ENCODE measurements around the gene C16orf54.
"Not testable (repeated sequence)": the region's sequence is repeated elsewhere in the genome, so short reads cannot be mapped to it uniquely, and the experiment has no call there.

C16orf54 gene

DNA sequence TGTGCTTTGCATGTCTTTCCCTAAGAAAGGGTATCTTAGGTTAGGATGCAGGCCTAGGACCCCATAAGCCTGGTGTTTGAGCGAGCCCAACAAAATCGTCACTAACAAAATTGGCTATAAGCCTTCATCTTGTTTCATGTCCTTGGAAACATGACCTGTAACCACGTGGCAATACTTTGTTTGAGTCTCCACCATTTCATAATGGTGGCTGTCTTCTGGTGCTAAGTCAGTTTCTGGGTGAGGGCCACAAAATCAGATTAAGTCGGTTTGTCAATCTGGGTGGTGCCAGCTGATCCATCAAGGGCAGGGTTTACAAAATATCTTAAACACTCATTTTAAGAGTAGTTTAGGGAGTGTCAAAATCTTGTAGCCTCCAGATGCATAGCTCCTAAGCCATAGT is 33.0 kb downstream of the C16orf54 start:
- TF ChIP-seq, protein P1, sequence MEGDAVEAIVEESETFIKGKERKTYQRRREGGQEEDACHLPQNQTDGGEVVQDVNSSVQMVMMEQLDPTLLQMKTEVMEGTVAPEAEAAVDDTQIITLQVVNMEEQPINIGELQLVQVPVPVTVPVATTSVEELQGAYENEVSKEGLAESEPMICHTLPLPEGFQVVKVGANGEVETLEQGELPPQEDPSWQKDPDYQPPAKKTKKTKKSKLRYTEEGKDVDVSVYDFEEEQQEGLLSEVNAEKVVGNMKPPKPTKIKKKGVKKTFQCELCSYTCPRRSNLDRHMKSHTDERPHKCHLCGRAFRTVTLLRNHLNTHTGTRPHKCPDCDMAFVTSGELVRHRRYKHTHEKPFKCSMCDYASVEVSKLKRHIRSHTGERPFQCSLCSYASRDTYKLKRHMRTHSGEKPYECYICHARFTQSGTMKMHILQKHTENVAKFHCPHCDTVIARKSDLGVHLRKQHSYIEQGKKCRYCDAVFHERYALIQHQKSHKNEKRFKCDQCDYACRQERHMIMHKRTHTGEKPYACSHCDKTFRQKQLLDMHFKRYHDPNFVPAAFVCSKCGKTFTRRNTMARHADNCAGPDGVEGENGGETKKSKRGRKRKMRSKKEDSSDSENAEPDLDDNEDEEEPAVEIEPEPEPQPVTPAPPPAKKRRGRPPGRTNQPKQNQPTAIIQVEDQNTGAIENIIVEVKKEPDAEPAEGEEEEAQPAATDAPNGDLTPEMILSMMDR (IDR thresholded peaks at IDR 0.05), result no peak
- Mint-ChIP-seq H3K9me3 (peaks cover 34% of the 10 kb centered on the region), H3K27me3 (ENCODE audit: low read depth, poor library complexity) (peaks cover 11% of the 10 kb centered on the region), H3K4me3 (no peak overlapping the region), H3K27ac (peak overlapping the region; percentile 42), H3K36me3 (ENCODE audit: low read depth) (peaks cover 8% of the 10 kb centered on the region), H3K4me1 (peaks cover 30% of the 10 kb centered on the region)
- DNase-seq, result no peak

DNA sequence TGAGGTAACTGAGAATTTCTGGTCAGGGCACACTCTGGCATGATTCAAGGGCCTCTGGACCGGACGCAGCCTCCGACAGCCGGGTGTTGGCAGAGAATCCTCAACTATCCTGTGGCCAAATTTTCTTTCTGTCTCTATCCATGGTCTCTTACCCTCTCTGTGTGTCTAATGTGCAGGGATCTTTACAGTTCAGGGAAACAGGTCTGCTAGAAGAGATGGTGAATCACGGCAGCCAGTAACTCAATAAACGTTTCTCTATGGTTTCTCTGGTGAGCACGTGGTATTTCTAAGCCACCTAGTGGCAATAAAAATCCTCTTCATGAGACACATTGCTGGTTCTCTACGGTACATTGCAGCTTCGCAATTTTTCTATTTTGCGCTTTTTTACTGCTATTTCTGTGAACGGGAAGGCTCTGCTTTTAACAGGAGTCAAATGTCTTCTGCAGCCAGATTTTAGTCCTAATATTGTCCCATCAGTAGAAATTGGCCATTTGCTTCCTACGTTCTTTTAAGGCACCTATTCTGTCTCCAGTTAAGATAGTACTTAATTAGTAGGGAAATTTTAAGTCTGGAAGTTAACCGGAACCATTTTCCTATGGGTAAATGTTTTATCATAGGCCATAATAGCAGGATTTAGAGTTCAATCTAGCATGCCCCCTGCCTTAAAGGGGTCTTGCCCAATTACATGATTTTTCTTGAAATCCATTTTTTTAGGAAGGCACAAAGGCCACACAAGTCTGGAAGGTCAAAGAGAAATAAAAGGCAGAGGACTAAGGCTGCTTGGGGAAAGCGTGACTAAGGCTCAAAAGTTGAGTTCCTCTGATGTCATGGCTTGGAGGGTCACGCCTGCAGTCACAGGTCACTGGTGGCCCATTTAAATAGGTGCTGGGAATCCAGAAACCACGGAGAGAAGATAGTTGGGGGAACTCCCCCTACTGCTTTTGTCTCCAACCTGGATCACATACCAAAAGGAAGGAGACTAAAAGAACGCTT is 35.3 kb downstream of the C16orf54 start:
- Mint-ChIP-seq H3K36me3 (ENCODE audit: low read depth) (peaks cover 12% of the 10 kb centered on the region), H3K27me3 (ENCODE audit: low read depth, poor library complexity) (peaks cover 11% of the 10 kb centered on the region), H3K27ac (peak overlapping the region; percentile 26), H3K4me1 (peaks cover 34% of the 10 kb centered on the region), H3K9me3 (peaks cover 33% of the 10 kb centered on the region), H3K4me3 (peak overlapping the region; percentile 16)
- DNase-seq, result peak; percentile 11
- TF ChIP-seq, protein P1 (IDR thresholded peaks at IDR 0.05), result peak; percentile 47

DNA sequence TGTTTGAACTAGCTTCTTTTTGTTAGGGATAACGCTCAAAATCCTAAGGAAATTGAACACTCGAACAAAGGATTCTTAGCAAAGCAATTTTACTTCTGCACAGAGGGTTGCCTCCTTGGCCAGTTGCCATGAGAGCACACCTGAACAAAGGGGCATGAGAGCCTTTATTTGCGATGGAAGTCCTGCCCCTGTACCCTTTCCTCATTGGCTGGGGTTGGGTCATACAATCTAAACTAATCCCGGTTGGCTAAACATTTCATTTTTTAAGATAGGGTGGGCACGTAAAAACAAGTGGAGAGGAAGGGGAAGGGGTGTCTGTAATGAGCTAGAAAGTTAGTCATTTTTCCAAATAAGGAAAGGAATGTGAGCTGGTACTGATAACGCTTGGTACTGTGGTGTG is 36.1 kb downstream of the C16orf54 start:
- H3K27ac Mint-ChIP-seq, result peak overlapping the region; percentile 36
- H3K27me3 Mint-ChIP-seq (ENCODE audit: low read depth, poor library complexity), result peaks cover 11% of the 10 kb centered on the region
- not testable (repeated sequence) for DNase-seq
- peaks cover 31% of the 10 kb centered on the region for H3K4me1 Mint-ChIP-seq
- H3K4me3 Mint-ChIP-seq, result peak overlapping the region; percentile 16
- H3K9me3 Mint-ChIP-seq, result peaks cover 33% of the 10 kb centered on the region
- H3K36me3 Mint-ChIP-seq (ENCODE audit: low read depth), result peaks cover 12% of the 10 kb centered on the region

DNA sequence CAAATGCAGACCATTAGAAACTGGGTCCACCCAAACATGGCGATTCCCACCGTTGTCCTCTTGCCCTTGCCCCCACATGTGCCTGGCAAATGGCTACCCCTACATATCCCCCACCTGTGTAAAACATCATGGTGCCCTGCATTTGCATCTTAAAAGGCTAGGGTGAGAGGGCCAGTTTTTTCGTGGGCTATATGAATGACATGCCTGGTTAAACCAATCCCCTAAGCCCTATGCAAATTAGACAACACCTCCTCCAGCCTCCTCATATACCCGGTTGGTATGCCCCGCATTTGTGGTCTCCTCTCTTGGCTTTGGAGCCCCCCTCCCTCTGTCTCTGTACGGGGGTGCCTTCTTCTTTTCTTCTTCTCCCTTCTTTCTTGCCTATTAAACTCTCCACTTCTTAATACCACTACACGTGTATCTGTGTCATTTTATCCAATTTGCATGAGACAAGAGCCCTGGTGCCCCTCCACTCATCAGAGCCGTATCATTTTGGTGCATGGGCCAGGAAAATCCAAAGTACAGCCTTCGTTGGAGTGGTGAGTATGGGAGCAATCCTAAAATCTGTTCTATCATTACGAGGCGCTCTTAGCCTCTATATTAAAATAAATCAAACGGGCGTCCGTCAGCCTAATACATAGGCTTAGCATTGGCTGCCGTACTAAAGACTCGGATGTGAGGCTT is 36.7 kb downstream of the C16orf54 start:
- Mint-ChIP-seq H3K36me3 (ENCODE audit: low read depth) (peaks cover 12% of the 10 kb centered on the region), H3K4me1 (peaks cover 30% of the 10 kb centered on the region), H3K4me3 (peak overlapping the region; percentile 13), H3K9me3 (peaks cover 33% of the 10 kb centered on the region), H3K27ac (no peak overlapping the region), H3K27me3 (ENCODE audit: low read depth, poor library complexity) (peaks cover 11% of the 10 kb centered on the region)
- no peak for DNase-seq
- TF ChIP-seq, protein P1 (IDR thresholded peaks at IDR 0.05), result no peak

DNA sequence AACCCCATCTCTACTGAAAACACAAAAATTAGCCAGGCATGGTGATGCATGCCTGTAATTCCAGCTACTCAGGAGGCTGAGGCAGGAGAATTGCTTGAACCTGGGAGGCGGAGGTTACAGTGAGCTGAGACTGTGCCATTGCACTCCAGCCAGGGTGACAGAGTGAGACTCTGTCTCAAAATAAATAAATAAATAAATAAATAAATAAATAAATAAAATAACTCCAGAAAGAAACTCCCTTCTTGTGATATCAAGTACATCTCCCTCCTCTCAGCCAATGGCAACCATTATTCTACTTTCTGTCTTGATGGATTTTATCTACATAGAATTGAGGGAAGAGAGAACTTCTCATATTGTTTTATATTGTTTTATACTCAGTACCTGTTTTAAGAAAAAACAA is 38.6 kb downstream of the C16orf54 start:
- H3K4me1 Mint-ChIP-seq, result peaks cover 33% of the 10 kb centered on the region
- peaks cover 33% of the 10 kb centered on the region for H3K9me3 Mint-ChIP-seq
- H3K27me3 Mint-ChIP-seq (ENCODE audit: low read depth, poor library complexity), result peaks cover 11% of the 10 kb centered on the region
- H3K27ac Mint-ChIP-seq, H3K4me3 Mint-ChIP-seq, DNase-seq: not testable (repeated sequence)
- peaks cover 12% of the 10 kb centered on the region for H3K36me3 Mint-ChIP-seq (ENCODE audit: low read depth)

DNA sequence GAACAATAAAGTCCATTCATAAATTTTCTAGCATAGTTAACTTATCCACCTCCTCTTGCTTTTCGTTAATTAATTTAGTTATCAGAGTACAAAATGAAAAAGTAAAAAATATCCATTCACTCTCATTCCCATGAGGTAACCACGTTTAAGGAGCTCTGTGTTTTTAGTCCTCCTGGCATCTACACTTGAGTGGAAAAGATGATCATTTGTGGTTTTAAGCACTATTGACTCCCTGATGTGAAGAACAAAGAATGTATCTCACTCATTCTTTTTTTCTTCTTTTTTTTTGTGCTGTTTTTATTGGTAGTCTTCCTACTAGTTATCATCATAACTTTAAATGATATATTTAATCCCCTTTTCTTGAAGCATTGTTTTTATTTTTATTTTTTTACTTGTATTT is 40.8 kb downstream of the C16orf54 start:
- H3K9me3 Mint-ChIP-seq, result peaks cover 35% of the 10 kb centered on the region
- peaks cover 36% of the 10 kb centered on the region for H3K4me1 Mint-ChIP-seq
- no peak overlapping the region for H3K4me3 Mint-ChIP-seq
- peaks cover 8% of the 10 kb centered on the region for H3K36me3 Mint-ChIP-seq (ENCODE audit: low read depth)
- H3K27me3 Mint-ChIP-seq (ENCODE audit: low read depth, poor library complexity), result peaks cover 7% of the 10 kb centered on the region
- TF ChIP-seq, protein P1 (IDR thresholded peaks at IDR 0.05), result no peak
- no peak for DNase-seq
- H3K27ac Mint-ChIP-seq, result no peak overlapping the region
